T-helper 2 cell (primary cell): ENCODE data around the gene ARHGAP40.

Experiments used
- DNase-seq, 5 experiments: peaks; one replicate each; pipeline versions ENCODE4 v3.0.0 to v3.0.0-alpha.2; 2012 to 2022

ARHGAP40 gene

DNA sequence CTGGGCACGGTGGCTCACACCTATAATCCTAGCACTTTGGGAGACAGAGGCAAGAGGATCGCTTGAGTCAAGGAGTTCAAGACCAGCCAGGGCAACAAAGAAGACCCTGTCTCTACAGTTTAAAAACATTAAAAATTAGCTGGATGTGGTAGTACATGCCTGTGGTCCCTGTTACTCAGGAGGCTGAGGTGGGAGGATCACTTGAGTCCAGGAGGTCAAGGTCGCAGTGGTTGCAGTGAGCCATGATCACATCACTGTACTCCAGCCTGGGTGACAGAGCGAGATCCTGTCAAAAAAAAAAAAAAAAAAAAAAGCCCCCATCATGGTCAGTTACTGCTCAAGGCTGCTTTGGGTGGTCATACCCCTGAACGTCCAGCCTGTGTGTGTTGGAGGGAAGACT, 55.8 kb downstream of the ARHGAP40 start:
- no peak for DNase-seq

DNA sequence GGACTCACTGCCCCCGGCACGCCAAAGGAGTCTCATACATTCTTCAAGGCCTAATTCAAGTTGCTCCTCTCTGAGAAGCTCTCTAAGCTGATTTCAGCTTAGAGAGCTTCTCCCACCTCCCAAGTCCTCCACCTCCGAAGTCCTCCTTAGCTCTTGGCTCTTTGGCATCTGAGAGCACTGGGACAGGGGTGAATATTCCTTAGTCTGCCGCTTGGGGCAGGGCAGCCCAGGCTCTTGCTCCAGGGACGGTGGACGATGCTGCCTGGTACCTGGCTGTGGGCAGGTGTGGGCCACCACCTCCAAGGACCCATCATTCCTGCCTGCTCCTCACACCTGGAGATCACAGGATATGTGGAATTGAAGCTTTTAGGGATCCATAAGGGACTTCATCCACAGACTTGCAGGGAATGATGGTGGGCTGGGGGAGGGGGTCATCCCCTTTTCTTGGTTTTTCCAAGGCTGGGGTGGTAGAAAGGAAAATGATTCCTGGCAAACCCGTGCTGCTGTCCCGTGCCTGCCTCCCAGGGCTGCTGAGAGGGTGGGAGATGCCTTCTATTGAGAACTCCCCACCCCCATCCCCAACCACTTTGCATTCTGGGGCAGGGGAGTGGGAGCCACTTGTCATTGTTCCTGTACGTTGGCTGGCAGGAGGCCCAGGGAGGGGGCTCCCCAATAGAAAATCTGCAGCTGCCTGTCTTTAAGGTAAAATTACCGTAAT, 57.4 kb downstream of the ARHGAP40 start:
- DNase-seq, result peak in 2 of 5 experiments; percentile 10 to 13

DNA sequence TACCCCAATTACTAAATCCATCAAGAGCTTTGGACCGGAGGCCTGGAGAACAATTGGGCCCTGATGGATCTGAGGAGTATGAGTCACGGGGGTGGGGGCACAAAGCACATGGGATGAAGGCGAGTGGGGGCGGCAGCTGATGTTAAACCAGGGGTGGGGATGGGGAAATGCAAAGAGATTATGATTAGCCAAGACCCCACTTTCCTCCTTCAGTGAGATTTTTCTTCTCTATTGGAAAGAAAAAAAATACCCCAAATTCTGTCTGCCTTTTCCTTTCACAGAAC, 57.9 kb downstream of the ARHGAP40 start:
- no peak for DNase-seq

DNA sequence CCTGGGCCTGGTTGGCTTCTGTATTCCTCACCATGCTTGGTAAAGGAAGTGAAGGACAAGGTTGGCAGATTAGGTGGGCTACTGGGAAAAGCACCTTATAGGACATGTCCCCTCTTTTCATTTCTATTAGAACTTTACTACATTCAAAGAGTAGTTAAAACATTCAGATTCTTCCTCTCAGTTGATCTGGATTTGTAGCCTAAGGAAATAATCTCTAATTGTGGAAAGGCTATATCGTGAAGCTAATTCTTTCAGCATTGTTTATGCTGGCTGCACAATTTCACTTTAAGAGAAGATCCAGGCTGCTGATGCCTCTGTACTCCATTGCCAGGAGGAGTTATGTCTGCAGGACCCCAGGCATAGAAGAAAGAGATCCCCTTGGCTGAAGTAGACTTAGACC, 58.8 kb downstream of the ARHGAP40 start:
- DNase-seq, result no peak

- DNase-seq, result no peak
Measured at GRCh38 chr20:38663660-38664059, 62.1 kb downstream of the ARHGAP40 start.

GRCh38 chr20:38664284-38664683, 62.7 kb downstream of the ARHGAP40 start:
- no peak for DNase-seq

DNA sequence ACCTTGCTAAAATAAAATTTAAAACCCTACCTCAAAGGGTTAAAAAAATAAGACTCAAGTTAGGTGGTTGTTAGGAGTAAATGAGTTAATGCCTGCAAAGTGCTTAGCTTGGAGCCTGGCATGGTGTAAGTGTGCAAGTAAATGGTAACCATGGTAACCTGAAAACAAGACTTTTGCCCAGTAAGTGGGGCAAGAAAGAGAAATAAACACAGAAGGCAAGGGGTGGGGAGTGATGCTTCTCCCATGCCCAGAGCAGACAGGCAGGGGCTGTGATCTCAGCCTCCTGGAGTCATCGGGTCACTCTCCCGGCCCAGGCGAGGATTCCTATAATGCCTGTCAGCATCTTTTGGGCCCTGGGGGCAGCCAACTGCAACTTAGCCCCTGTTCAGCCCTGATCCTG, 63.5 kb downstream of the ARHGAP40 start:
- no peak for DNase-seq

GRCh38 chr20:38665506-38666285, 64.1 kb downstream of the ARHGAP40 start:
- no peak for DNase-seq

- DNase-seq, result no peak
Measured at GRCh38 chr20:38667417-38667956, 65.9 kb downstream of the ARHGAP40 start.

GRCh38 chr20:38669688-38670087, 68.1 kb downstream of the ARHGAP40 start:
- DNase-seq, result no peak

GRCh38 chr20:38670786-38671185, 69.2 kb downstream of the ARHGAP40 start:
- no peak for DNase-seq

DNA sequence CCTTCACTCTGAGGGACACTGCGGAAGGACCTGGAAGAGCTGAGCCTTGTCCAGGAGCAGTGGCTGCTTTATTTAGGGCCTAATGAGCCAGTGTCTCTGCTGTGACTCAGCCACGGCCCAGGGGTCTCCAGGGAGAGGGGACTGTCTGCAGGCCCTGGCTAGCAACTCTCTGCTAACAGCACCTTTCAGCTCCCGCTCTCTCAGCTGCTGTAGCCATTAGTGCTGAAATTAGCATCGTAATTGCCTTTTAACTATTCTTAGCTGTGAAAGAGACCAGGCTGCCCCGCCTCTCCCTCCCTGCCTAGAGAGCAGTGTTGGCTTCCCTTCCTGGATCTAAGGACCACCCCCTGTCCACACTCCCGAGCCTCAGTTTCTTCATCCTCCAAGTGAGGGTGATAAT, 69.6 kb downstream of the ARHGAP40 start:
- DNase-seq, result no peak

DNA sequence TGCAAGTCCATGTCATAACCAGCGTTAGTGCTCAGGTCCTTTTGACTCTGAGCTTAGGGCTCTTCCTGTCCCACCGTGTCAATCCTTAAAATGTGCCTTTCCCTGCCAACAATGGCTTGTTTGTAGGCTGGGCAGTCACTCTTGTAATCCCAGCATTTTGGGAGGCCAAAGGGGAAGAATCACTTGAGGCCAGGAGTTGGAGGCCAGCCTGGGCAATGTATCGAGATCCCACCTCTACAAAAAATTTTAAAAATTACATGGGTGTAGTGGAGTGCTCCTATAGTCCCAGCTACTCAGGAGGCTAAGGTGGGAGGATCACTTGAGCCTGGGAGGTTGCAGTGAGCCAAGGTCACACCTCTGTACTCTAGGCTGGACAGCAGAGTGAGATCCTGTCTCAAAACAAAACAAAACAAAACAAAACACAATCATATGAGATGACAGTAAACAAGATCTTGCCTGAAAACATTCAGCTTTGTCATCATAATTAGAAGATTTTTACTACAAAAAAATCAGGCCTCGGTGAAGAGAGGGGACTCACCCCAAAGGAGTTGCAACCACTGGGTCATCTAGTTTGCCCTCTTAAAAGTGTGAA, 70.2 kb downstream of the ARHGAP40 start:
- DNase-seq, result no peak

GRCh38 chr20:38672504-38672903, 70.9 kb downstream of the ARHGAP40 start:
- no peak for DNase-seq

GRCh38 chr20:38673261-38673660, 71.7 kb downstream of the ARHGAP40 start:
- no peak for DNase-seq

DNA sequence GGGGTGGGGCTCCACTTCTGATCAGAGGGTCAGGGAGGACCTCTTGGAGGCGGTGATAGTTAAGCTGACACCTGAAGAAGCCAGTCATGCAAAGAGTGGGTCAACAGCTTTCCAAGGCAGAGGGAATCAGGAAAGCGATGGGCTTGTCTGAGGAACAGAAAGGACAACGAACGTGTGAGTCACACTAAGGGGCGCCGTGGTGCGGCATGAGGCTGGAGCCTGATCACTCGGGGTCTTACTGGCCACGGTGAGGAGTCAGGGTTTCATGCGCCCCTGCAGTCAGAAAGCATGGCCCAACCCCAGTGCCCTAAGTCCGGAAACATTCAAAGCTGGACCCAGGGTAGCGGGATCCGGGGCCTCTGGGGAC, 72.1 kb downstream of the ARHGAP40 start:
- no peak for DNase-seq

- DNase-seq, result peak; percentile 9 to 63 (median 43)
Measured at GRCh38 chr20:38674092-38674764, 72.6 kb downstream of the ARHGAP40 start.

DNA sequence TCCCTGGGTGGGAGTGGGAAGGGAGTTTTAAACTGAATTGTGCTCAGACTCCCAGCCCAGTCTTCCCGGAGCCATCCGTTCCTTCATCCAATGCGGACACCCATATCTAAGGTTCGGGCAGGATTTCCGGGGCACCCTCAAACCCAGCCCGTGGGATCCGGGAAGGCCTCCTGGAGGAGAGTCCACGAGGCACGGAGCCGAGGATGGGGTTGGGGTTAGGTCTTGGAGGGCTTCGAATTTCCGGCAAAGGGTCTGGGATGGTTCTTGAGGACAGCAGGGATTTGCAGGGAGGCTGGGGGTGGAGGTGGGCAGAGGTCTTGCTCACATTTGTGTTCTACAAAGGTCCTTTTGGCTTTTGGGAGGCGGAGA, 73.1 kb downstream of the ARHGAP40 start:
- no peak for DNase-seq

DNA sequence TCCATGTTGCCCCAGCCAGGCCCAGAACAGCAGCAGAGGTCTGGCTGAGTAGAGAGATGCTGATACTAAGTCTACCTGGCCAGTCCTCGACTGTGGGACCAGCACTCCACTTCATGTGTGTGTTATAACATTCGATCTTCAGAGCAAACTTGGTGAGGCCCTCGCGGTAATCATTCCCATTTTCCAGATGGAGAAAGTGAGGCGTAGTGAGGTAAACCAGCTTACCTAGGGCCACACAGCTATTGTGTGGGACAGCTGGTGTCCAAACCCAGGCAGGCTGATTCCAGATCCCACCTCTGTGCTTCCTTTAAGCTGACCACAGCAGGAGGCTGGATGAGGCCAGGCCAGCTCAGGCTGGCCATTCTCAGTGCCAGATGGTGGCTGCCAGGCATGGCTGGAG, 75.0 kb downstream of the ARHGAP40 start:
- DNase-seq, result no peak

DNA sequence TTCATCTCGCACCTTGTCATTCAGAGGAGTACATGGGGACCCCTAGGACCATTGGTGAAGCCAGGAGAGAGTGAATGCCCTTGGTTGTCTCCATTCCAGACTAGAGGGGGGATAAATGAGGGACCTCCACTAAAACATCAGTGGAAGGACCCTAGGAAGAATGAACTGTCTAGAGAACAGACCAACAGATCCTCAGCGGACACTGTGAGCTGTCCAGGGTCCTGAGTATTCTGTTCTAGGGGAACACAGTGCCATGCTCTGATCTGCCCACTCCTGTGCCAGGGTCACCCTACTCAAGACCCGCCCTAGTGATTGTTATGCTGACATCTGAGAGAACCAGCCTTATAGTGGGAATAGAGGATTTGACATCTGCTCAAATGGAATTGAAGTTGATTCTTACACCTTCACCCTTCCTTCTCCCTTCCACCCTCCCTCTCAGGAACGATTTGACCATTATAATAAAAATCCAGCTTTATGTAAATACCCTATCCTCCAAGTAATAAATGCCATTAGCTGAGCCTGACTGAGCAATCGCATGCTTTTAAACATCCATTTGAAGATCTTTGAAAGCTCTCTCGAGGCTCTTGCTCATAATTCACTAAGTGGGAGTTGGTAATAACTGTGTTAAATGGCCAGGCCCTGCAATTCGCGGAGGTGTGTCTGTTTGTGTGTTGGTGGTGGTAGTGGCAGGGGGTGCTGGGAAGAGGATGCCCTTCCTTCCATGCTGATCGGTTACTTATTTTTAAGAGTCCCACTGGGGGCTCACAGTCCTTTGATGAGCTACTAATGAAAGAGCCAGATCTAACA, 79.1 kb downstream of the ARHGAP40 start:
- peak in 1 of 5 experiments; percentile 24 for DNase-seq

DNA sequence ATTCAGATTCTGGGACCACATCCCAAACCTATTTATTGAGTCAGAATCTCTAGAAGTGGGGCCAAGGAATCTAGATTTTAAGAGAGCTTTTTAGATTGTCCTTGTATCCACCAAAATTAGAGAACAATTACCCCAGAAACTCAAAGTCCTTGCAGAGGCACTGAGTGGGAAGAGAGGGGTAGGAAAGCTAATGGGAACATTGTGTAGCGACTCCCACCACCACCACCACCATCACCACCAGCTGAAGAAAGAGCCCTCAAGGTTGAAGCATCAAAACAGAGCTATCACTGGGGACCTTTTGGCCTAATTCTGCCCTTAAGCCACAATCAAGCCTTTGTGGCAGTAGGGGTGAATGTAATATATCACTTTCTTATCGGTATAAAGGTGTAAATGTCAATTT, 83.7 kb downstream of the ARHGAP40 start:
- no peak for DNase-seq

GRCh38 chr20:38685853-38686473, 84.4 kb downstream of the ARHGAP40 start:
- DNase-seq, result peak in 2 of 5 experiments; percentile 19 to 45
